Ishikawa (cell line): ENCODE results near the gene MAN1A2.

Source experiments
- FOXM1 ChIP-seq: IDR thresholded peaks from 2 replicates; pipeline ENCODE4 v1.6.1; 2012; ENCODE audit warnings: low read depth, borderline replicate concordance
- YY1 ChIP-seq: IDR thresholded peaks from 2 replicates; pipeline ENCODE4 v1.6.1; 2012; ENCODE audit warnings: low read depth

GRCh38 chr1:117540532-117540931 lies 173.3 kb downstream of the MAN1A2 start:
- TF ChIP-seq FOXM1, result no peak
- no peak for TF ChIP-seq YY1
